A549 (cell line): ENCODE data around the gene PCNX2.

Experiments
- CBX8 ChIP-seq: fragments of 200-600 bp; sonication (generic); IDR thresholded peaks from 2 replicates; pipeline ENCODE4 v1.6.1; 2016
- CEBPB ChIP-seq, 2 experiments: fragments of >200 bp in 1 of 2; sonication (Bioruptor Twin) in 1 of 2; formaldehyde crosslinking in 1 of 2; IDR thresholded peaks; 2 replicates each; pipeline ENCODE4 v1.6.1; 2012 to 2016
- CHD4 ChIP-seq: fragments of 200-600 bp; sonication (generic); IDR thresholded peaks from 2 replicates; pipeline ENCODE4 v1.6.1; 2016; ENCODE audit warnings: antibody characterized with exemption, mild to moderate bottlenecking, borderline replicate concordance
- CTCF ChIP-seq: fragments of >200 bp; sonication (Bioruptor Twin); formaldehyde crosslinking; IDR thresholded peaks from 3 replicates; pipeline ENCODE4 v1.5.1; 2016
- EP300 ChIP-seq, 2 experiments: fragments of >200 bp; sonication (Bioruptor Twin); formaldehyde crosslinking; IDR thresholded peaks; 2 replicates in 1 of 2; 3 replicates in 1 of 2; pipeline ENCODE4 v1.6.1; 2016 to 2017
- FOSL2 ChIP-seq, 2 experiments: fragments of 450-650 bp in 1 of 2; fragments of >200 bp in 1 of 2; sonication (Bioruptor Twin) in 1 of 2; formaldehyde crosslinking; IDR thresholded peaks; 2 replicates each; pipeline versions ENCODE4 v1.5.0 to v1.6.1; 2016 to 2020; ENCODE audit warnings: mild to moderate bottlenecking in 1 of 2, moderate library complexity in 1 of 2
- JUN ChIP-seq, 2 experiments: fragments of >200 bp; sonication (Bioruptor Twin); formaldehyde crosslinking; IDR thresholded peaks; 2 replicates in 1 of 2; 3 replicates in 1 of 2; pipeline ENCODE4 v1.6.1; 2016 to 2017
- PHF8 ChIP-seq: fragments of 200-600 bp; sonication (generic); IDR thresholded peaks from 2 replicates; pipeline ENCODE4 v1.6.1; 2016; ENCODE audit warnings: low read depth, mild to moderate bottlenecking, antibody characterized with exemption, moderate library complexity, borderline replicate concordance
- POLR2A ChIP-seq: IDR thresholded peaks from 2 replicates; pipeline ENCODE4 v1.6.1; 2012; ENCODE audit warnings: mild to moderate bottlenecking, low read length
- POLR2AphosphoS2 ChIP-seq: conservative IDR thresholded peaks from 2 replicates; pipeline ENCODE4 v1.6.1; 2012; ENCODE audit warnings: low read length, improper control_type of control experiment, inconsistent platforms
- RAD21 ChIP-seq, 2 experiments: fragments of >200 bp in 1 of 2; sonication (Bioruptor Twin) in 1 of 2; formaldehyde crosslinking in 1 of 2; IDR thresholded peaks in 1 of 2; conservative IDR thresholded peaks in 1 of 2; 2 replicates in 1 of 2; 3 replicates in 1 of 2; pipeline ENCODE4 v1.6.1; 2012 to 2018; ENCODE audit warnings: inconsistent platforms in 1 of 2
- RFX5 ChIP-seq: fragments of 450-650 bp; IDR thresholded peaks from 2 replicates; pipeline ENCODE4 v1.7.1; 2014; ENCODE audit warnings: antibody characterized with exemption, mild to moderate bottlenecking, moderate library complexity
- RNF2 ChIP-seq: fragments of 200-600 bp; sonication (generic); IDR thresholded peaks from 2 replicates; pipeline ENCODE4 v1.6.1; 2016; ENCODE audit warnings: low read depth, mild to moderate bottlenecking, antibody characterized with exemption, moderate library complexity, borderline replicate concordance
- SREBF2 ChIP-seq: fragments of 450-650 bp; IDR thresholded peaks from 2 replicates; pipeline ENCODE4 v1.6.1; 2014; ENCODE audit warnings: mild to moderate bottlenecking, moderate library complexity

GRCh38 chr1:232986527-232986922 is 309.0 kb downstream of the PCNX2 start:
- TF ChIP-seq CHD4 (no peak), POLR2A (no peak), RNF2 (no peak), SREBF2 (no peak), EP300 (IDR thresholded peaks at IDR 0.05) (no peak), CTCF (no peak), POLR2AphosphoS2 (no peak), RAD21 (conservative IDR thresholded peaks at IDR 0.05 in 1 of 2, IDR thresholded peaks at IDR 0.05 in 1 of 2) (no peak), CEBPB (IDR thresholded peaks at IDR 0.05) (no peak), JUN (IDR thresholded peaks at IDR 0.05) (no peak), CBX8 (no peak), FOSL2 (IDR thresholded peaks at IDR 0.05) (no peak), FOSL2 (CRISPR knock-in tag; IDR thresholded peaks at IDR 0.05) (no peak), RFX5 (no peak), PHF8 (no peak)
